HL-60/S4 (cell line): Measurements from ENCODE around the gene GP1BA.
"Not testable (repeated sequence)": the region's sequence is repeated elsewhere in the genome, so short reads cannot be mapped to it uniquely, and the experiment has no call there.

ENCODE experiments used
- in situ Hi-C: fragments of 300-500 bp; cut with MboI; formaldehyde crosslinking; loops from 2 replicates; pipeline ENCODE4 v1.14.3; 2022; ENCODE audit warnings: low sequenced_read_pairs

The GP1BA gene

GRCh38 chr17:4901108-4901647, 30.9 kb upstream of the GP1BA start:
- in situ Hi-C loops = no loop called here

GRCh38 chr17:4901648-4902344, 30.3 kb upstream of the GP1BA start:
- in situ Hi-C loops = no loop called here

GRCh38 chr17:4902540-4902939, 29.5 kb upstream of the GP1BA start:
- in situ Hi-C loops = no loop called here

DNA sequence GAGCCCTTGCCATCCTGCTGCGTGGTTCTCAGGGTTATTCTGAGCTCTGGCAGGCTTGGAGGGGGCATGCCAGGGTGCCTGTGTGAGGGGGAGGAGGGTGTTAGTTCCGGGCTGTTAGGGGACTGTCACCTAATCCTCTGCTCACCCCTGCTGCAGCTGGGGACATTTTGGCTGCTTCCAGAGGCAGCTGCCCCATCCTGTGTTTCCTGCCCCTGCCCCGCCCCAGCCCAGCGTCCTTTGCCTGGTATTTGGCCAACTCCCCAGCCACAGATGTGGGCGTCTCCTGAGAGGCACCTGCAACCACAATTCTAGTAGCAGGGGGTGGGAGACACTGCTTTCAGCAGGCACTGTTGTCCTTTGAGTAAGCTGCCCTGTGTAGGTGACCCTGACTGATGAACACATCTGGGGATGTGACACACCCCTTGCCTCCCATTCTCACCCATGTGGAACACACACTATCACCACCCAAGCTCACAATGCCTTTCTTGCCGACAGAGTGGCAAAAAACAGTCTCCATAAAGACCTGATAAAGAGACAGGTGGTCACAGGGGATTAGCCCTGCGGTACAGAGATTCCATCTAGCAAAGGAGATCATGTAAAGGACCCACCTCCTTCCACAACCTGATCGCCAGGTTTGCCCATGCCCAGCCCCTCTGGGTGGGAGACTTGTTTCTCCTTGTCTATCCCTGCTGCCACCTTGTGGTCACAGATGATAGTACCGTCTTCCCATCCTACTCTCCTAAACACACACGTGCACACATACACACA, 28.8 kb upstream of the GP1BA start, which contains the start of gene CHRNE:
Gene CHRNE (minus strand): TSS at position 48 of the 768 bp plus-strand sequence. CDS start 35 bp downstream, at position 13.
- in situ Hi-C loops = no loop called here

DNA sequence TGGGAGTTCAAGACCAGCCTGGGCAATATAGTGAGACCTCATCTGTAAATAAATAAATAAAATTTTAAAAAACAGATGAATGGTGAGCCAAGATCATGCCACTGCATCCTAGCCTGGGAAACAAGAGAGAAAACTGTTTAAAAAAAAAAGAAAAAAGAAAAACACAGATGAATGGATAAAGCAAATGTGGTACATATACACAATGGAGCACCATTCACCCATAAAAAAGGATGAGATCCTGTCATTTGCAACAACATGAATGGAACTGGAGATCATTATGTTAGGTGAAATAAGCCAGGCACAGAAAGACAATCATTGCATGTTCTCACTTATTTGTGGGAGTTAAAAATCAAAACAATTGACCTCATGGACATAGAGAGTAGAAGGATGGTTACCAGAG, 25.4 kb upstream of the GP1BA start:
- in situ Hi-C loops = not testable (repeated sequence)

DNA sequence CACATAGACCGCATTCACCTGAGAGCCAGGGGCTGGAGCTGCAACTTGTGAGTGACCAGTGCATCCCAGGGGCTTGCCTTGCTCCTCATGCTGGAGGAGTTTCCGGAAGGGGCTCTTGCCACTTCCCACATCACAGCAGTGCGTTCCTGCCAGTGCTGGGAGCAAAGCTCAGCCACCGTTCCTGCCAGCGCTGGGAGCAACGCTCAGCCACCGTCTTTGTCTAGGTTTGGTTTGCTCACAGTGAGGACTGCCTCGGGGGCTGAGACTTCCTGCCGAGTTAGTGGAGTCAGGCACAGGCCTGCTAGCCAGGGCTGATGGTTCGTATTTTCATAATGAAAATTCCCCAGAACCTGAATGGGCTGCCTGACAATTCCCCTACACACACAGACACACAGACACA, 23.8 kb upstream of the GP1BA start:
- in situ Hi-C loops = no loop called here

DNA sequence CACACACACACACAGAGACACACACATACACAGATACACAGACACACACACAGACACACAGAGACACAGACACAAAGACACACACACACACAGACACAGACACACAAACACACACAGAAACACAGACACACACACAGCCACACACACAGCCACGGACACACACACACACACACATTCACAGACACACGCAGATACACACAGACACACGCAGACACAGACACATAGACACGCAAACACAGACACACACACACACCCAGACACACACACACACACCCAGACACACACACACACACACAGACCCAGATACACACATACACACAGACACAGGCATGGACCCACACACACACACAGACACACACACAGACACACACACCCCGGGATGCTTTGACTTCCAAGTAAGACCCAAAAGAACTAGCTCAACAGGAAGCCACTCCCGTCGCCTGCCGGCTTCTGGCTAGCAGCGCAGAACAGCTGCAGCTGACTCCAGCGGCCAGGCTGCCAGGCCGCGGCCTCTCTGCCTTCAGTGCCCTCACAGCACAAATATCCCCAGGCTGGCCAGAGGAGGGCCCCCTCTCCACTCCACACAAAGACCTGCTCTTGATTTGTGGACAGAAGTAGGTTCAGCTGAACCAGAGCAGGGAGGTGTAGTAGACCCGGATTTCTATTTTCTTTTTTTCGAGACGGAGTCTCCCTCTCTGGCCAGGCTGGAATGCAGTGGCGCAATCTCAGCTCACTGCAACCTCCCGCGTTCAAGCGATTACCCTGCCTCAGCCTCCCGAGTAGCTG, 23.2 kb upstream of the GP1BA start:
- in situ Hi-C loops = no loop called here

DNA sequence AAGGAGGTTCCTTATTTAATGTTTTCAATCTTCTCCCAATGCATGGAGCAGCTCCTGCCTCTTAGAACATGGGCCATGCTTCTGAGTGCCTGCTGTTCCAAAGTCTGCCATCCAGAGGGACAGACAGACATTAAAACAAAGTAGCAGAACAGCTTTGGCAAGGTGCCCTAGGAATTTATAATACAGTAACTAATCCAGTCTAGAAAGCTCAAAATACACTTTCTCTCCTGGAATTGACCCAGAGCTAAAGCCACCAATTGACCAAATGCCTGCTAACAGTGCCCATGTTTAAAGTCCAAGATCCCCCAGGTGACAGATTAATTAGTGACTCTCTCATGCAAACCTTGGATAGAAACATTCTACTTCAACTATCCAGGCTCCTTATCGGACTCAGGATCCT, 18.1 kb upstream of the GP1BA start:
- in situ Hi-C loops = no loop called here

DNA sequence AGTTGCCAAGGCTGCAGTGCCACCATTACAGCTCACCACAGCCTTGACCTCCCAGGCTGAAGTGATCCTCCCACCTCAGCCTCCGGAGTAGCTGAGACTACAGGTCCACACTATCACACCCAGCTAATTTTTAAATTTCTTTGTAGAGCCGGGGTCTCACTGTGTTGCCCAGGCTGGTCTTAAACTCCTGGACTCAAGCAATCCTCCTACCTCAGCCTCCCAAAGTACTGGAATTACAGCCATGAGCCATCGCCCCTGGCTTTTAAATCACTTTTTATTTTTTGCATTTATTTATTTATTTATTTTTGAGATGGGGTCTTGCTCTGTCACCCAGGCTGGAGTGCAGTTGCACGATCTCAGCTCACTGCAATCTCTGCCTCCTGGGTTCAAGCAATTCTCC, 17.5 kb upstream of the GP1BA start:
- in situ Hi-C loops = not testable (repeated sequence)

GRCh38 chr17:4919511-4920047, 12.5 kb upstream of the GP1BA start:
- in situ Hi-C loops = no loop called here

DNA sequence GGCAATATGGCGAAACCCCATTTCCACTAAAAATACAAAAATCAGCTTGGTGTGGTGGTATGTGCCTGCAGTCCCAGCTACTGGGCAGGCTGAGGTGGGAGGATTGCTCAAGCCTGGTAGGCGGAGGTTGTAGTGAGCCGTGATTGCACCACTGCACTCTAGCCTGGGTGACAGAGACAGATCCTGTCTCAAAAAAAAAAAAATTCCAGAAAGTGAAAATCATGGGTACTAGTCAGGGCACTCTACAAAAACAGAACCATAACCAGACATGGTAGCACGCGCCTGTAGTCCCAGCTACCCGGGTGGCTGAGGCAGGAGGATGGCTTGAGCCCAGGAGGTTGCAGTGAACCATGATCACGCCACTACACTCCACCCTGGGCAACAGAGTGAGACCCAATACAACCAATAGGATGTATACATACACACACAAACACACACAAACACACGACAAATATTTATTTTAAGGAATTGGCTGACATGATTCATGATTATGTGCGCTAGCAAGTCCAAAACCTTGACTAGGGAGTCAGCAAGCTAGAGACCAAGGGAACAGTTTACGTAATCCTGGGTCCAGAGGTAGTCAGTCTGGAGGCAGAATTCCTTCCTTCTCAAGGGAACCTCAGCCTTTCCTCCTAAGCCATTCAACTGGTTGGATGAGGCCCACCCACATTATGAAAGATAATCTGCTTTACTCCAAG, 11.6 kb upstream of the GP1BA start:
- in situ Hi-C loops = no loop called here

DNA sequence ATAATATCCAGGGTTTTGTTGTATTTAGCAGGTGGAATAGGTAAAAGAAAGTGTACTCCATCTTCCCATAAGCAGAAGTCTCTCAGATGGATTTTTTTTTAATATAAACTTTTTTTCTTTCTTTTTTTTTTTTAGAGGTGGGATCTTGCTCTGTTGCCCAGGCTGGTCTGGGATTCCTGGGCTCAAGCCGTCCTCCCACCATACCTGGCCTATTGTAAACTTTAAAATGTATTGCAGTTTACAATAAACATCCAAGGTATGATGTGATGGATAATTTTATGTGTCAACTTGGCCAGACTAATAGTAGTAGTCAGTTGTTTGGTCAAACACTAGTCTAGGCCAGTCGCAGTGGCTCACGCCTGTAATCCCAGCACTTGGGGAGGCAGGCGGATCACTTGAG, 10.8 kb upstream of the GP1BA start:
- in situ Hi-C loops = no loop called here

DNA sequence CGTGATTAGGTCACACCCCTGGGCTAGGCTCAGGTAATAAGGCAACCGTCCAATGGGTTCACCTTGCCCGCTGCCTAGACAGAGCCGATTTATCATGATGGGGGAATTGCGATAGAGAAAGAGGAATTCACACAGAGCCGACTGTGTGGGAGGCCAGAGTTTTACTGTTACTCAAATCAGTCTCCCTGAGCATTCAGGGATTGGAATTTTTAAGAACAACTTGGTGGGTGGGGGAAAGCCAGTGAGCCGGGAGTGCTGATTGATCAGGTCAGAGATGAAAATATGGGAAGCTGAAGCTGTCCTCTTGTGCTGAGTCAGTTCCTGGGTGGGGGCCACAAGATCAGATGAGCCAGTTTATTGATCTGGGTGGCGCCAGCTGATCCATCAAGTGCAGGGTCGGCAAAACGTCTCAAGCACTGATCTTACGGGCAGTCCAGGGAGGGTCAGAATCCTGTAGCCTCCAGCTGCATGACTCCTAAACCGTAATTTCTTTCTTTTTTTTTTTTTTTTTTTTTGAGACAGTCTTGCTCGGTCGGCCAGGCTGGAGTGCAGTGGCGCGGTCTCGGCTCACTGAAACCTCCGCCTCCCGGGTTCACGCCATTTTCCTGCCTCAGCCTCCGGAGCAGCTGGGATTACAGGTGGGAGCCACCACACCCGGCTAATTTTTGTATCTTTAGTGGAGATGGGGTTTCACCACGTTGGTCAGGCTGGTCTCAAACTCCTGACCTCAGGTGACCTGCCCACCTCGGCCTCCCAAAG, 5.3 kb upstream of the GP1BA start:
- in situ Hi-C loops = not testable (repeated sequence)

DNA sequence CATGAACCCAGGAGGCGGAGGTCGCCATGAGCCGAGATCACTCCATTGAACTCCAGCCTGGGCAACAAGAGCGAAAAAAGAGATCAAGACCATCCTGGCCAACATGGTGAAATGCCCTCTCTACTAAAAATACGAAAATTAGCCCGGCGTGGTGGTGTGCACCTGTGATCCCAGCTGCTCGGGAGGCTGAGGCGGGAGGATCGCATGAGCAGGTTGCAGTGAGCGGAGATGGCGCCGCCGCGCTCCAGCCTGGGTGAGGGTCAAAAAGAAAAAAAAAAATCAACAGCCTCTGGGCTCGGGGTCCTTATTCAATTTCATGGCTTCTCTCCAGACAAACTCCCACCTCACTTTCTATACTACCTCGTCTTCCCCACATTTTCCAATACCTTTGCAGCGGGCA, 3.2 kb upstream of the GP1BA start:
- in situ Hi-C loops = no loop called here

GRCh38 chr17:4932756-4933155, 679 bp downstream of the GP1BA start:
- in situ Hi-C loops = no loop called here

GRCh38 chr17:4933646-4934045, 1.6 kb downstream of the GP1BA start:
- in situ Hi-C loops = no loop called here

DNA sequence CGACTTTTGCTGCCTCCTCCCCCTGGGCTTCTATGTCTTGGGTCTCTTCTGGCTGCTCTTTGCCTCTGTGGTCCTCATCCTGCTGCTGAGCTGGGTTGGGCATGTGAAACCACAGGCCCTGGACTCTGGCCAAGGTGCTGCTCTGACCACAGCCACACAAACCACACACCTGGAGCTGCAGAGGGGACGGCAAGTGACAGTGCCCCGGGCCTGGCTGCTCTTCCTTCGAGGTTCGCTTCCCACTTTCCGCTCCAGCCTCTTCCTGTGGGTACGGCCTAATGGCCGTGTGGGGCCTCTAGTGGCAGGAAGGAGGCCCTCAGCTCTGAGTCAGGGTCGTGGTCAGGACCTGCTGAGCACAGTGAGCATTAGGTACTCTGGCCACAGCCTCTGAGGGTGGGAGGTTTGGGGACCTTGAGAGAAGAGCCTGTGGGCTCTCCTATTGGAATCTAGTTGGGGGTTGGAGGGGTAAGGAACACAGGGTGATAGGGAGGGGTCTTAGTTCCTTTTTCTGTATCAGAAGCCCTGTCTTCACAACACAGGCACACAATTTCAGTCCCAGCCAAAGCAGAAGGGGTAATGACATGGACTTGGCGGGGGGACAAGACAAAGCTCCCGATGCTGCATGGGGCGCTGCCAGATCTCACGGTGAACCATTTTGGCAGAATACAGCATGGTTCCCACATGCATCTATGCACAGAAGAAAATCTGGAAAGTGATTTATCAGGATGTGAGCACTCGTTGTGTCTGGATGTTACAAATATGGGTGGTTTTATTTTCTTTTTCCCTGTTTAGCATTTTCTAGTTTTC, 2.3 kb downstream of the GP1BA start:
- in situ Hi-C loops = no loop called here

DNA sequence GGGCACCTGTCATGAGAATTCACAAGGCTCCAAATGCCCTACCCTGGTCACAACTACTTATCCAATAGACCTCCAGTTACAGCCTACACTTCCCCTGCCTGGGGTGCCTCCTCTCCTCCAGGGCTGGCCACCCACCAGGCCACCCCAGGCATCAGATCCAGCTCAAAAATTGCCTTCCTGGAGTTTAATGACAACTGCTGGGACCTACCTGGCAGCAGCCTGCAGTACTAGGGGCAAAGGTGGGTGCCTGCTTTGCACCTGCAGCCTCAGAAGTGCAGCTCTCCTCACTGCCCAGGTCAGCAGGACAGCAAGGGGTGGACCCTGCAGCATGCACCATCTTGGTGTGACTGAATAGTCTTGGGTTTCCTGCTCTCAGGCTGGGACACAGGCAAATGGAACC, 3.6 kb downstream of the GP1BA start:
- in situ Hi-C loops = no loop called here

GRCh38 chr17:4936436-4936835, 4.4 kb downstream of the GP1BA start:
- in situ Hi-C loops = no loop called here
